OCI-LY1 (cell line): ENCODE measurements around the gene GALNT17.

Experiments
- EZH2 ChIP-seq: fragments of 200-600 bp; sonication (generic), shearing (Covaris generic); IDR thresholded peaks from 2 replicates; pipeline ENCODE4 v1.8.0; 2017; ENCODE audit warnings: borderline replicate concordance, mixed run types, mild to moderate bottlenecking, antibody characterized with exemption, low read length, moderate library complexity, mixed read lengths
- TF ChIP-seq, protein P1 (sequence below): fragments of 200-600 bp; sonication (generic), shearing (Covaris generic); IDR thresholded peaks from 2 replicates; pipeline ENCODE4 v1.5.1; 2017; ENCODE audit warnings: mild to moderate bottlenecking, antibody characterized with exemption, low read length, moderate library complexity, mixed read lengths

DNA sequence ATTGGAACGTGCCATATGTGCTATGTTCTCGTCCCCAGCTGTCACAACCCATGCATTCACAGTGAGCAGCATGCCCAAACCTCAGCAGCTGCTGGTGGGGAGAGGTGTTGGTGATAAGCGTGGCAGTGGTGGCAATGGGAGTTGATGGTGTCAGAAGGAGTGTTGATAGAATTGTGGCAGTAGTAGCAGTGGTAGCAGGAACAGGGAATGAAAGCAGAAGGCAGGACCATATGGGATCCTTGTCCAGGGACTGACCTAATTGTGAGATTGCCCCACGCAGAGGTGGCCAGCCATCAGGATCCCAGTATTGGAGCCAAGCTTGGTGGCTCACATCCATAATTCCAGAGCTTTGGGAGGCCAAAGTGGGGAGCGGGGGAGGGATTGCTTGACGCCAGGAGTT, 276.3 kb downstream of the GALNT17 start:
- TF ChIP-seq, protein P1, sequence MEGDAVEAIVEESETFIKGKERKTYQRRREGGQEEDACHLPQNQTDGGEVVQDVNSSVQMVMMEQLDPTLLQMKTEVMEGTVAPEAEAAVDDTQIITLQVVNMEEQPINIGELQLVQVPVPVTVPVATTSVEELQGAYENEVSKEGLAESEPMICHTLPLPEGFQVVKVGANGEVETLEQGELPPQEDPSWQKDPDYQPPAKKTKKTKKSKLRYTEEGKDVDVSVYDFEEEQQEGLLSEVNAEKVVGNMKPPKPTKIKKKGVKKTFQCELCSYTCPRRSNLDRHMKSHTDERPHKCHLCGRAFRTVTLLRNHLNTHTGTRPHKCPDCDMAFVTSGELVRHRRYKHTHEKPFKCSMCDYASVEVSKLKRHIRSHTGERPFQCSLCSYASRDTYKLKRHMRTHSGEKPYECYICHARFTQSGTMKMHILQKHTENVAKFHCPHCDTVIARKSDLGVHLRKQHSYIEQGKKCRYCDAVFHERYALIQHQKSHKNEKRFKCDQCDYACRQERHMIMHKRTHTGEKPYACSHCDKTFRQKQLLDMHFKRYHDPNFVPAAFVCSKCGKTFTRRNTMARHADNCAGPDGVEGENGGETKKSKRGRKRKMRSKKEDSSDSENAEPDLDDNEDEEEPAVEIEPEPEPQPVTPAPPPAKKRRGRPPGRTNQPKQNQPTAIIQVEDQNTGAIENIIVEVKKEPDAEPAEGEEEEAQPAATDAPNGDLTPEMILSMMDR = no peak
- TF ChIP-seq EZH2 = no peak
